ENCODE measurements around the gene CASP5. TPM values are rescaled to one million over a fixed set of nuclear protein-coding genes. Genes with fewer than 3 reads are reported as not detected.

Gene CASP5
- total RNA-seq, 4 donors from 2014 or later: 0.50 to 0.57 TPM; not detected in 2

DNA sequence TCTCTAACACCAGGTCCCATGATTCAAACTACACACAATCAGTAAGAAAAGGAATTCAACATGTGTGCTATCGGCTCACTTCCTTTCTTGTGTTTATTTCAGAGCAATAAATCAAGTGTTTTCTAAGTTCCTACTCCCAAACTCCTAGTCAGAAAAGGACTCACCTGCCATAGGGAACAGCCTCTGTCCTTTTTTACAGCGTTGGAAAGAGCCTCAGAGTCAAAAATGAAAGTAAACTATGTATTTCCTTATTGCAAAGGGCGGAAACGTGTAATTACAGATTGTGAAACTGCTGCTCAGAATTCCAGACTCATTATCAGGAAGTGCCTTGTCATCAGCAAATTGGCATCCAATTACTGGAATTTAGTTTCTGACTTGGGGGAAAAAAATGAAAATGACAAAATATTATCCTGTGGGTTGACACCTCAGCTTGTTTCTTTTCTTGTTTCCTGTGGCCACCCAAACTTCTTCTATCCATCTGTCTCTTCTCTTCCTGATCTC is 54.6 kb downstream of the CASP5 start, which contains the start of gene CASP4:
CASP4 (minus strand) TSS at position 220 of the 501 bp plus-strand sequence; CDS start at position 171, 49 bp downstream.
- intact Hi-C loops (cut with DNase I): no loop called here
- peaks cover 0 to 8% (median 3%) of the 10 kb centered on the region in 4 donors for H3K9me3 ChIP-seq
- peak within 1 kb of the TSS; percentile 50 to 64 (median 56) for H3K4me3 ChIP-seq
- TF ChIP-seq, protein P1, sequence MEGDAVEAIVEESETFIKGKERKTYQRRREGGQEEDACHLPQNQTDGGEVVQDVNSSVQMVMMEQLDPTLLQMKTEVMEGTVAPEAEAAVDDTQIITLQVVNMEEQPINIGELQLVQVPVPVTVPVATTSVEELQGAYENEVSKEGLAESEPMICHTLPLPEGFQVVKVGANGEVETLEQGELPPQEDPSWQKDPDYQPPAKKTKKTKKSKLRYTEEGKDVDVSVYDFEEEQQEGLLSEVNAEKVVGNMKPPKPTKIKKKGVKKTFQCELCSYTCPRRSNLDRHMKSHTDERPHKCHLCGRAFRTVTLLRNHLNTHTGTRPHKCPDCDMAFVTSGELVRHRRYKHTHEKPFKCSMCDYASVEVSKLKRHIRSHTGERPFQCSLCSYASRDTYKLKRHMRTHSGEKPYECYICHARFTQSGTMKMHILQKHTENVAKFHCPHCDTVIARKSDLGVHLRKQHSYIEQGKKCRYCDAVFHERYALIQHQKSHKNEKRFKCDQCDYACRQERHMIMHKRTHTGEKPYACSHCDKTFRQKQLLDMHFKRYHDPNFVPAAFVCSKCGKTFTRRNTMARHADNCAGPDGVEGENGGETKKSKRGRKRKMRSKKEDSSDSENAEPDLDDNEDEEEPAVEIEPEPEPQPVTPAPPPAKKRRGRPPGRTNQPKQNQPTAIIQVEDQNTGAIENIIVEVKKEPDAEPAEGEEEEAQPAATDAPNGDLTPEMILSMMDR (IDR thresholded peaks at IDR 0.05): no peak
- TF ChIP-seq EP300 (IDR thresholded peaks at IDR 0.05): peak; percentile 71
- peak; percentile 34 to 88 for TF ChIP-seq POLR2AphosphoS5 (IDR thresholded peaks at IDR 0.05)
- no peak for TF ChIP-seq POLR2A (IDR thresholded peaks at IDR 0.05; ENCODE audit: low read depth)
- H3K27me3 ChIP-seq: no peaks in the 10 kb centered on the region
- peaks cover 0 to 25% (median 19%) of the 10 kb centered on the region in 4 donors for H3K4me1 ChIP-seq
- WGBS: 9% methylated on average over 4 of the region's 4 CpGs
- H3K27ac ChIP-seq (replicated peaks in 1 of 4): peak within 1 kb of the TSS; percentile 64 to 84 (median 74)
- DNase-seq (ENCODE audit: extremely low spot score): no peak
- H3K36me3 ChIP-seq: no peaks in the 10 kb centered on the region

DNA sequence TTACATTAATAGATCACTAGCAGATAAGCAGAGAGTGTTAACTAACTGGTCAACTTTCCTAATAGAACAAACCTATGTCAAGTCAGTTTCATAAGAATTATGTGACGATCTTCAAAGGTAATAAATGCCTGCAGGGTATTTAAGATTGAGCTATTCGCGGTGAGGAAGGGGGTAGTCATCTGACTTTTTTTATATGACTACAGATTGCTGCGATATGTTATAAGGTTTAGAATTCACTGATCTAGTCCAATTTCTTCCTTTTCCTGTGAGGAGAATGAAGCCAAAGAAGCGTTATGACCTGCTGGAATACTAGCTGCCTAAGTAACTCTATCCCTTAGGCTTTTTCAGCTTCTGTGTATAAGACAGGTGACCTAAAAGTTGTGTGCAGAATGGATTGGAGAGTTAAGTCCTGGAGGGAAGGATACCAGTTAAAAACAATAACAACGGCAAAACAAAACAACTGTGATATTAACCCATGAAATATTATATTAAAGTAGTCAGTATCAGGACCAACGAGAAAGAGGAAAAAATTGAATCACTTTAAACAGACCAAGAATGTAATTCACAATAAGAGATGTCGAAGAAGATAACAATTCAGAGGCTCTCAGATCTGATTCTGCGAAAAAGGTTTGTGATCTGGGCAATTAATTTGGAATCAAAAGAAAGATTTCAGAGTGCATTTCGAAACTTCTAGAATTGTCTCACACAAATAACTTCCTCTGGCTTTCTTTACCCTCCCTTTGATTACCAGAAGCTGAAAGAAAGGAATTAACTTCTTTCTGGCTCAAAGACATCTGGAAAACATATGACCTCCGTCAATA is 55.2 kb downstream of the CASP5 start:
- Histone ChIP-seq H3K4me3 (peak overlapping the region; percentile 50 to 64 (median 56)), H3K27ac (replicated peaks in 1 of 4) (peak overlapping the region; percentile 64 to 84 (median 74)), H3K36me3 (no peaks in the 10 kb centered on the region), H3K4me1 (peaks cover 0 to 25% (median 19%) of the 10 kb centered on the region in 4 donors), H3K9me3 (peaks cover 0 to 6% (median under 1%) of the 10 kb centered on the region in 4 donors), H3K27me3 (no peaks in the 10 kb centered on the region)
- intact Hi-C loops (cut with DNase I): no loop called here
- no peak for TF ChIP-seq POLR2A (IDR thresholded peaks at IDR 0.05; ENCODE audit: low read depth)
- TF ChIP-seq EP300 (IDR thresholded peaks at IDR 0.05): no peak
- no peak for TF ChIP-seq POLR2AphosphoS5 (IDR thresholded peaks at IDR 0.05)
- TF ChIP-seq, protein P1 (IDR thresholded peaks at IDR 0.05): no peak
- no peak for DNase-seq (ENCODE audit: extremely low spot score)
- WGBS: 36% methylated on average over 11 of the region's 11 CpGs

DNA sequence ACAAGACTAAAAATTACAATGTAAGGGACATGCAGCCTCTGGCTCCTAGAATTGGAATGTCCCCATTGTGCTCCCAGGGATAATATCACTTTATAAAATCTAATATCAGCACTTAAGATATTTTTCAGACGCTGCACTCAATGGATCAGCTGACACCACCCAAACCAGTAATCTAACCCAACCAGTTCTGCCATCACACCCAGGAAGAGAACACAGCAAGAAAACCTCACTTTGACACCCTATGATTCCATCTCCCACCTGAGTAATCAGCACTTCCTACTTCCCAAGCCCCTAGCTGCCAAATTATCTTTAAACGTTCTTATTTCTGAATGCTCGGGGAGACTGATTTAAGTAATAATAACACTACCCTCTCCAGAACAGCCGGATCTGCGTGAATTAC is 57.2 kb downstream of the CASP5 start:
- H3K9me3 ChIP-seq: peaks cover 0 to 6% (median 0%) of the 10 kb centered on the region in 4 donors
- 94% methylated on average over 5 of the region's 5 CpGs for WGBS
- peak overlapping the region in 2 of 4 donors; percentile 4 to 17 for H3K4me3 ChIP-seq
- TF ChIP-seq POLR2A (IDR thresholded peaks at IDR 0.05; ENCODE audit: low read depth) (no peak), POLR2AphosphoS5 (IDR thresholded peaks at IDR 0.05) (no peak), EP300 (IDR thresholded peaks at IDR 0.05) (no peak)
- TF ChIP-seq, protein P1 (IDR thresholded peaks at IDR 0.05): no peak
- H3K27me3 ChIP-seq: no peaks in the 10 kb centered on the region
- H3K36me3 ChIP-seq: peaks cover 0 to 5% (median 0%) of the 10 kb centered on the region in 4 donors
- peaks cover 0 to 25% (median 19%) of the 10 kb centered on the region in 4 donors for H3K4me1 ChIP-seq
- no peak for DNase-seq (ENCODE audit: extremely low spot score)
- H3K27ac ChIP-seq (replicated peaks in 1 of 4): no peak overlapping the region
- intact Hi-C loops (cut with DNase I): no loop called here

DNA sequence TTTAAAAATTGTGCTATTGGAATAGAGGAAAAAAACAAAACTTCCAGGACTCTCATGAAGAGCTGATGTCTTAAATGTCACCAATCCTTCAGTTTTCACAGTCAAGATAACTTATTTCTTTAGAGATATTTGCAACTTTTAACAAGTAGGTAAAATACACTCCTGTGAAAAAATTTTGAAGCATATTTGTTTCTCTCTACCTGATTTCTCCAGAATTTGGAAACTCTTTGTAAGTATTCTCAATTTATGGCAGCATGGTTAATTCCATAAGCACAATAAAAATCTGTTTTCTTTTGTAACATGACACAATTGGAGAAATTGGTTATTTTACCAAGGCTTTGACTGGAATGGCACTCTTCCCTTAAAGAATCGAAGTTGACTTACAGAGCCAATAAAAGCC is 58.7 kb downstream of the CASP5 start:
- intact Hi-C loops (cut with DNase I): no loop called here
- no peak for DNase-seq (ENCODE audit: extremely low spot score)
- no peak overlapping the region for H3K27ac ChIP-seq (replicated peaks in 1 of 4)
- no peaks in the 10 kb centered on the region for H3K27me3 ChIP-seq
- H3K4me3 ChIP-seq: no peak overlapping the region
- no peak for TF ChIP-seq POLR2AphosphoS5 (IDR thresholded peaks at IDR 0.05)
- WGBS: 100% methylated on average over 1 of the region's 1 CpG
- peaks cover 0 to 5% (median 0%) of the 10 kb centered on the region in 4 donors for H3K36me3 ChIP-seq
- H3K4me1 ChIP-seq: peaks cover 0 to 22% (median 16%) of the 10 kb centered on the region in 4 donors
- H3K9me3 ChIP-seq: peaks cover 0 to 6% (median 0%) of the 10 kb centered on the region in 4 donors

DNA sequence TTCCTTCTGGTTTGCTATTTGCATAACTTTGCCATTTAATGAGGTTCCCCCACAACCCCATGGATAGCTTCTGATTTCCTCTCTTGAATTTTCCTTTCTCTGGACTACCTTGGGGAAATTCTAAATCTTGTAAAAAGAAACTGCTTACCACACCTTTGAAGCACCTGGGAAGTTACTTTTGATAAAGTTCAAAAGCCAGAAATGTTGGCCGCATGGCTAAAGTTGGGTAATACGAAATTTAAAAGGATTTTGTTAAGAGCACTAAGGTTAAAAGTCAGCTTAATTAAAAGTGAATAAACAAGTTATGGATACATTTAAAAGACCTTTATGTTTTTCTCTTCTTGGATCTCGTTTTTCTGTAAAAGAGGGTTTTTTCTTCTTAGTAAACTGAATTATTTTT is 60.1 kb downstream of the CASP5 start:
- Histone ChIP-seq H3K27me3 (no peaks in the 10 kb centered on the region), H3K27ac (replicated peaks in 1 of 4) (no peak overlapping the region), H3K36me3 (peaks cover 0 to 5% (median 0%) of the 10 kb centered on the region in 4 donors), H3K4me3 (no peak overlapping the region), H3K4me1 (peaks cover 2 to 17% (median 12%) of the 10 kb centered on the region in 4 donors), H3K9me3 (peaks cover 0 to 6% (median 0%) of the 10 kb centered on the region in 4 donors)
- WGBS: 94% methylated on average over 3 of the region's 3 CpGs
- TF ChIP-seq POLR2AphosphoS5 (IDR thresholded peaks at IDR 0.05): no peak
- TF ChIP-seq, protein P1 (IDR thresholded peaks at IDR 0.05): no peak
- no peak for TF ChIP-seq EP300 (IDR thresholded peaks at IDR 0.05)
- TF ChIP-seq POLR2A (IDR thresholded peaks at IDR 0.05; ENCODE audit: low read depth): no peak
- DNase-seq (ENCODE audit: extremely low spot score): no peak
- intact Hi-C loops (cut with DNase I): no loop called here

Data from esophagus muscularis mucosa (tissue), 4 donors.